ENCODE results near the gene RANBP3L. TPM values are rescaled to one million over a fixed set of nuclear protein-coding genes. Genes with fewer than 3 reads are reported as not detected.

The RANBP3L gene
- total and polyA plus RNA-seq, 9 of the 15 experiments (the other 6 are each of a cell fraction or from before 2014, with no cell fraction given): 0.01 to 0.06 TPM; not detected in 7

GRCh38 chr5:36240779-36241630, 60.7 kb downstream of the RANBP3L start (continued):
- no peak; the same call in 1 of the 2 replicates for TF ChIP-seq ZBTB17 (CRISPR knock-in tag; IDR thresholded peaks at IDR 0.05)
- no peak for TF ChIP-seq KLF16 (IDR thresholded peaks at IDR 0.05)
- no peak for TF ChIP-seq CHD7 (IDR thresholded peaks at IDR 0.05; ENCODE audit: low read depth, low read length)
- 0 out of 6 replicates have a peak, but pooled peaks of 1 of the 3 experiments have one; percentile 4 for TF ChIP-seq CTCF (IDR thresholded peaks at IDR 0.05 in 2 of 3, conservative IDR thresholded peaks at IDR 0.05 in 1 of 3; ENCODE audit: insufficient read depth in 2 of 3, low read depth in 1 of 3, low read length in 3 of 3)
- TF ChIP-seq SMARCA5 (IDR thresholded peaks at IDR 0.05): no peak
- TF ChIP-seq ZNF778 (CRISPR knock-in tag; IDR thresholded peaks at IDR 0.05): no peak
- no peak for TF ChIP-seq GATA2 (CRISPR knock-in tag; IDR thresholded peaks at IDR 0.05)
- no peak for TF ChIP-seq HNRNPK (IDR thresholded peaks at IDR 0.05; ENCODE audit: low read depth, low read length, poor library complexity, severe bottlenecking)
- no peak for TF ChIP-seq ZNF511 (CRISPR knock-in tag; IDR thresholded peaks at IDR 0.05)
- peak; percentile 48; the same call in 1 of the 2 replicates for TF ChIP-seq ZNF395 (CRISPR knock-in tag; IDR thresholded peaks at IDR 0.05)

Measured in K562 (cell line).